Measurements from ENCODE around the gene ACTL8.

Gene ACTL8

DNA sequence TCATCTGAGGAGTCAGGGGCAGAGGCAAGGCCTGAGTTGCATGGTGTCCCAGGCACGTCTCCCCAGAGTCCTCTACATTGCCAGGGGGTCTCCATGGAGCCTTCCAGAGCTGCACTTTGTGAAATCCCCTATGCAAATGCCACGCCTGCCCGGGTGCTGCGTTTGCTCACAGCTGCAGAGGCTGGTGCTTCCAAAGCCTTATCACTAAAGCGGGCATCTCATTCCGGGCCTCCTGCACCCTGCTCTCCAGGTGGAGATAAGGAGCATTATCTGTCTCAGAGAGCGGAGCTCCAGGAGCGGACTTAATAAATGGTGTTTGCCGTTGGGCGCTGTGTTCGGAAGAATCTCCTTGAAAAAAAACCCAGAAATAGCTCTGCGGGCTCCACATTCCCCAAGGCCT is 25.9 kb upstream of the ACTL8 start:
- no peak overlapping the region for H3K9ac ChIP-seq (ENCODE audit: low read length)
- no peak overlapping the region for H3K27ac ChIP-seq (ENCODE audit: low read length)
- no peak overlapping the region for H2AFZ ChIP-seq (ENCODE audit: low read length)
- no peak overlapping the region for H3K4me3 ChIP-seq (ENCODE audit: low read length)
- no peaks in the 10 kb centered on the region for H3K4me1 ChIP-seq (ENCODE audit: low read length)
- H3K27me3 ChIP-seq (replicated peaks; ENCODE audit: insufficient read depth, low read length): peaks cover 87% of the 10 kb centered on the region
- no peak for TF ChIP-seq EZH2phosphoT487 (IDR thresholded peaks at IDR 0.05; ENCODE audit: low read length)
- TF ChIP-seq EZH2 (optimal IDR thresholded peaks at IDR 0.05; ENCODE audit: low read depth, low read length): no peak
- TF ChIP-seq, protein P1, sequence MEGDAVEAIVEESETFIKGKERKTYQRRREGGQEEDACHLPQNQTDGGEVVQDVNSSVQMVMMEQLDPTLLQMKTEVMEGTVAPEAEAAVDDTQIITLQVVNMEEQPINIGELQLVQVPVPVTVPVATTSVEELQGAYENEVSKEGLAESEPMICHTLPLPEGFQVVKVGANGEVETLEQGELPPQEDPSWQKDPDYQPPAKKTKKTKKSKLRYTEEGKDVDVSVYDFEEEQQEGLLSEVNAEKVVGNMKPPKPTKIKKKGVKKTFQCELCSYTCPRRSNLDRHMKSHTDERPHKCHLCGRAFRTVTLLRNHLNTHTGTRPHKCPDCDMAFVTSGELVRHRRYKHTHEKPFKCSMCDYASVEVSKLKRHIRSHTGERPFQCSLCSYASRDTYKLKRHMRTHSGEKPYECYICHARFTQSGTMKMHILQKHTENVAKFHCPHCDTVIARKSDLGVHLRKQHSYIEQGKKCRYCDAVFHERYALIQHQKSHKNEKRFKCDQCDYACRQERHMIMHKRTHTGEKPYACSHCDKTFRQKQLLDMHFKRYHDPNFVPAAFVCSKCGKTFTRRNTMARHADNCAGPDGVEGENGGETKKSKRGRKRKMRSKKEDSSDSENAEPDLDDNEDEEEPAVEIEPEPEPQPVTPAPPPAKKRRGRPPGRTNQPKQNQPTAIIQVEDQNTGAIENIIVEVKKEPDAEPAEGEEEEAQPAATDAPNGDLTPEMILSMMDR (IDR thresholded peaks at IDR 0.05; ENCODE audit: low read length): no peak
- no peak for DNase-seq
- H3K9me2 ChIP-seq (replicated peaks; ENCODE audit: insufficient read depth, low read length): no peaks in the 10 kb centered on the region
- H3K9me3 ChIP-seq (replicated peaks; ENCODE audit: insufficient read depth, low read length): no peaks in the 10 kb centered on the region
- H3K4me2 ChIP-seq (ENCODE audit: low read depth, low read length): no peak overlapping the region
- H4K20me1 ChIP-seq (ENCODE audit: insufficient read depth, low read length): no peaks in the 10 kb centered on the region
- H3F3A ChIP-seq (ENCODE audit: insufficient read depth, low read length): no peaks in the 10 kb centered on the region
- H3K79me2 ChIP-seq (ENCODE audit: low read length): no peaks in the 10 kb centered on the region
- no peaks in the 10 kb centered on the region for H3K36me3 ChIP-seq (replicated peaks; ENCODE audit: insufficient read depth, low read length)

DNA sequence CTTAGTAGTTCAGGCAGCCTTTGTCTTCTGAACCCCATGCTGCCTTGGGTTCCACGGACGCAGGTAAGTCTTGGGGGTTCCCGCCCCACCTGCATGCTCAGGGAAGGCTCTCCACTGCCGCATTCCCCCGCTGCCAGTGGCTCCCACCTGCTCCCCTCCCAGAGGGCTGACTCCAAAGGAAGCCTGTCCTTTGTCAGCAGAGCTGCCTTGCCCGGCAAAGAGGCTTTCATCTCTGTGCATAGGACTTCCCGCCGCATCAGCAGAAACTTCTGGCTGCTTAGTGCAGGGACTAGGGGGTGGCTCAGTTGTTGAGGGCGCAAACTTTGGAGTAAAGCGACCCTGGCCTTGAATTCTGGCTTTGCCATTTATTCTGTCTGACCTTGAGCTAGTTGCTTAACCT is 25.2 kb upstream of the ACTL8 start:
- no peak overlapping the region for H3K27ac ChIP-seq (ENCODE audit: low read length)
- H3K4me1 ChIP-seq (ENCODE audit: low read length): no peaks in the 10 kb centered on the region
- TF ChIP-seq EZH2 (optimal IDR thresholded peaks at IDR 0.05; ENCODE audit: low read depth, low read length) (no peak), EZH2phosphoT487 (IDR thresholded peaks at IDR 0.05; ENCODE audit: low read length) (no peak)
- TF ChIP-seq, protein P1 (IDR thresholded peaks at IDR 0.05; ENCODE audit: low read length): no peak
- H2AFZ ChIP-seq (ENCODE audit: low read length): no peak overlapping the region
- DNase-seq: no peak
- H3K9me3 ChIP-seq (replicated peaks; ENCODE audit: insufficient read depth, low read length): no peaks in the 10 kb centered on the region
- no peaks in the 10 kb centered on the region for H3K79me2 ChIP-seq (ENCODE audit: low read length)
- H4K20me1 ChIP-seq (ENCODE audit: insufficient read depth, low read length): no peaks in the 10 kb centered on the region
- H3K9ac ChIP-seq (ENCODE audit: low read length): no peak overlapping the region
- H3K4me2 ChIP-seq (ENCODE audit: low read depth, low read length): no peak overlapping the region
- no peaks in the 10 kb centered on the region for H3F3A ChIP-seq (ENCODE audit: insufficient read depth, low read length)
- H3K36me3 ChIP-seq (replicated peaks; ENCODE audit: insufficient read depth, low read length): no peaks in the 10 kb centered on the region
- H3K9me2 ChIP-seq (replicated peaks; ENCODE audit: insufficient read depth, low read length): no peaks in the 10 kb centered on the region
- peaks cover 88% of the 10 kb centered on the region for H3K27me3 ChIP-seq (replicated peaks; ENCODE audit: insufficient read depth, low read length)
- no peak overlapping the region for H3K4me3 ChIP-seq (ENCODE audit: low read length)

DNA sequence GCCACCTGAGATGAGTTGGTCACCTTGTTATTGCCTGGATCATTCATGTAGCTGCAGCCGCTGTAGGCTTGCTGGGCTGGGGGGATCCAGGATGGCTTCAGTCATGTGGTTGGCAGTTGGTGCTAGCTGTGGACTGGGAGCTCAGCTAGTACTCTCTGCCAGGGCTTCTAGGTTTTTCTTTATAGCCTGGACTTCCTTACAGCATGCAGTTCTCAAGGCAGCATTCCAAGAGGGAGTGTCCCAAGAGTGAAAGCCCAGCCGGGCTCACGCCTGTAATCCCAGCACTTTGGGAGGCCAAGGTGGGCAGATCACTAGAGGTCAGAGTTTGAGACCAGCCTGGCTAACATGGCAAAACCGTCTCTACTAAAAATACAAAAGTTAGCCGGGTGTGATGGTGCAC is 23.7 kb upstream of the ACTL8 start:
- H3K36me3 ChIP-seq (replicated peaks; ENCODE audit: insufficient read depth, low read length): no peaks in the 10 kb centered on the region
- H3K9ac ChIP-seq (ENCODE audit: low read length): no peak overlapping the region
- no peak overlapping the region for H3K4me3 ChIP-seq (ENCODE audit: low read length)
- no peak overlapping the region for H3K27ac ChIP-seq (ENCODE audit: low read length)
- no peaks in the 10 kb centered on the region for H3K79me2 ChIP-seq (ENCODE audit: low read length)
- peaks cover 88% of the 10 kb centered on the region for H3K27me3 ChIP-seq (replicated peaks; ENCODE audit: insufficient read depth, low read length)
- H3F3A ChIP-seq (ENCODE audit: insufficient read depth, low read length): no peaks in the 10 kb centered on the region
- H3K4me1 ChIP-seq (ENCODE audit: low read length): no peaks in the 10 kb centered on the region
- no peaks in the 10 kb centered on the region for H3K9me3 ChIP-seq (replicated peaks; ENCODE audit: insufficient read depth, low read length)
- no peaks in the 10 kb centered on the region for H4K20me1 ChIP-seq (ENCODE audit: insufficient read depth, low read length)
- H2AFZ ChIP-seq (ENCODE audit: low read length): no peak overlapping the region
- H3K9me2 ChIP-seq (replicated peaks; ENCODE audit: insufficient read depth, low read length): no peaks in the 10 kb centered on the region
- TF ChIP-seq, protein P1 (IDR thresholded peaks at IDR 0.05; ENCODE audit: low read length): no peak
- TF ChIP-seq EZH2phosphoT487 (IDR thresholded peaks at IDR 0.05; ENCODE audit: low read length): no peak
- no peak for DNase-seq
- H3K4me2 ChIP-seq (ENCODE audit: low read depth, low read length): no peak overlapping the region
